ENCODE results near the gene CEP290.

GRCh38 chr12:88108021-88108420 is 33.9 kb downstream of the CEP290 start:
- no peak for TF ChIP-seq EP300 (conservative IDR thresholded peaks at IDR 0.05; ENCODE audit: poor library complexity, severe bottlenecking)
- TF ChIP-seq CTCF (IDR thresholded peaks at IDR 0.05; ENCODE audit: poor library complexity, severe bottlenecking) = no peak
- TF ChIP-seq POLR2AphosphoS5 (IDR thresholded peaks at IDR 0.05) = no peak
- TF ChIP-seq EZH2 (IDR thresholded peaks at IDR 0.05; ENCODE audit: borderline replicate concordance, insufficient read depth, low read length, poor library complexity, severe bottlenecking) = no peak

Measured in neural cell (in vitro differentiated cells).